Measurements from ENCODE around the gene TLX3.

GRCh38 chr5:171295801-171296200 lies 13.2 kb upstream of the TLX3 start:
- no peak for TF ChIP-seq CTCF (IDR thresholded peaks at IDR 0.05)
- no peak for TF ChIP-seq POLR2A (IDR thresholded peaks at IDR 0.05)

Measured in lower leg skin (tissue), 3 donors.